Stomach (tissue), 9 donors: ENCODE data around the gene HLCS. TPM values are rescaled to one million over a fixed set of nuclear protein-coding genes. Genes with fewer than 3 reads are reported as not detected.

ENCODE experiments used
- DNase-seq, 2 donors: peaks; one replicate each; pipeline versions ENCODE4 v3.0.0 to v3.0.0-alpha.2; 2013 to 2019
- H3K27ac ChIP-seq, 5 donors: fragments of 200-600 bp in 4 of 5; sonication (generic) in 4 of 5; one replicate each; pipeline ENCODE4 v1.5.1; 2013 to 2019; ENCODE audit warnings: mild to moderate bottlenecking in 1 of 5, moderate library complexity in 1 of 5
- H3K27me3 ChIP-seq, 3 donors: fragments of 200-600 bp; sonication (generic); one replicate each; pipeline ENCODE4 v1.5.1; 2017 to 2019; ENCODE audit warnings: mixed run types in 1 of 3
- H3K36me3 ChIP-seq, 4 donors: fragments of 200-600 bp; sonication (generic); 1 replicate in 3 of 4; 2 replicates in 1 of 4; pipeline ENCODE4 v1.5.1; 2016 to 2019
- H3K4me1 ChIP-seq, 4 donors: fragments of 200-600 bp; sonication (generic); one replicate each; pipeline ENCODE4 v1.5.1; 2016 to 2019
- H3K4me3 ChIP-seq, 4 donors: fragments of 200-600 bp; sonication (generic) in 3 of 4; one replicate each; pipeline ENCODE4 v1.5.1; 2016 to 2019; ENCODE audit warnings: mild to moderate bottlenecking in 1 of 4
- H3K9me3 ChIP-seq, 4 donors: fragments of 200-600 bp; sonication (generic); one replicate each; pipeline ENCODE4 v1.5.1; 2016 to 2019
- EP300 ChIP-seq: sonication (generic); formaldehyde crosslinking; IDR thresholded peaks from one replicate; pipeline ENCODE4 v1.6.1; 2017; ENCODE audit warnings: antibody characterized with exemption
- POLR2A ChIP-seq, 4 donors: fragments of 450-650 bp; IDR thresholded peaks; one replicate each; pipeline ENCODE4 v1.6.1; 2016; ENCODE audit warnings: antibody characterized with exemption in 4 of 4, control low read depth in 2 of 4, mild to moderate bottlenecking in 1 of 4, moderate library complexity in 1 of 4
- POLR2AphosphoS5 ChIP-seq, 3 donors: sonication (generic); formaldehyde crosslinking; IDR thresholded peaks; one replicate each; pipeline ENCODE4 v1.6.1; 2016; ENCODE audit warnings: antibody characterized with exemption in 3 of 3
- WGBS, 5 donors: extraction: QIAGEN DNeasy Blood & Tissue Kit in 3 of 5; methylation state at CpG; one replicate each; pipeline versions ENCODE4 v1.1.5 to v1.1.7; 2013 to 2018; 5-methylcytosine and 5-hydroxymethylcytosine counted together
- intact Hi-C: fragments of 100-400 bp; cut with DNase I; formaldehyde crosslinking; loops from one replicate; pipeline ENCODE4 v1.15.1; 2023; ENCODE audit warnings: low total_unique reads
- polyA plus RNA-seq, 3 donors: library from polyadenylated mRNA; stranded (reverse); fragments of 200-250 nt; gene quantifications; one replicate each; pipeline ENCODE4 v1.2.3, GENCODE V29; 2013
- total RNA-seq, 5 donors: library from RNA; depleted of rRNA; stranded (reverse); fragments of >200 nt; gene quantifications; one replicate each; pipeline versions ENCODE4 v1.1.0 to v1.2.3, GENCODE V29; 2014 to 2016
- TF ChIP-seq, protein P1 (sequence below), 7 experiments: fragments of 450-650 bp in 4 of 7; fragments of 200-600 bp in 3 of 7; sonication (generic) in 3 of 7; IDR thresholded peaks; one replicate each; pipeline ENCODE4 v1.5.1; 2016 to 2019; ENCODE audit warnings: antibody characterized with exemption in 7 of 7, control low read depth in 2 of 7, mild to moderate bottlenecking in 1 of 7
- donor health status: healthy with polysubstance abuse.
- donor health status: Bipolar disorder and iron deficiency.
- donor health status: healthy.

HLCS gene
- total and polyA plus RNA-seq, 8 donors: 2.3 to 35.1 (median 13.9) TPM

- no peaks in the 10 kb centered on the region for H3K36me3 ChIP-seq
- intact Hi-C loops: no loop called here
- peaks cover 0 to 93% (median 0%) of the 10 kb centered on the region in 3 donors for H3K27me3 ChIP-seq
- H3K4me1 ChIP-seq: peaks cover 0 to 18% (median 13%) of the 10 kb centered on the region in 4 donors
- 65 to 80% (median 72%) methylated on average over 2 of the region's 2 CpGs for WGBS, 5 donors
- no peaks in the 10 kb centered on the region for H3K9me3 ChIP-seq
- DNase-seq: no peak
- TF ChIP-seq EP300 (no peak), POLR2A (IDR thresholded peaks at IDR 0.05) (no peak), POLR2AphosphoS5 (IDR thresholded peaks at IDR 0.05) (no peak)
- TF ChIP-seq, protein P1, sequence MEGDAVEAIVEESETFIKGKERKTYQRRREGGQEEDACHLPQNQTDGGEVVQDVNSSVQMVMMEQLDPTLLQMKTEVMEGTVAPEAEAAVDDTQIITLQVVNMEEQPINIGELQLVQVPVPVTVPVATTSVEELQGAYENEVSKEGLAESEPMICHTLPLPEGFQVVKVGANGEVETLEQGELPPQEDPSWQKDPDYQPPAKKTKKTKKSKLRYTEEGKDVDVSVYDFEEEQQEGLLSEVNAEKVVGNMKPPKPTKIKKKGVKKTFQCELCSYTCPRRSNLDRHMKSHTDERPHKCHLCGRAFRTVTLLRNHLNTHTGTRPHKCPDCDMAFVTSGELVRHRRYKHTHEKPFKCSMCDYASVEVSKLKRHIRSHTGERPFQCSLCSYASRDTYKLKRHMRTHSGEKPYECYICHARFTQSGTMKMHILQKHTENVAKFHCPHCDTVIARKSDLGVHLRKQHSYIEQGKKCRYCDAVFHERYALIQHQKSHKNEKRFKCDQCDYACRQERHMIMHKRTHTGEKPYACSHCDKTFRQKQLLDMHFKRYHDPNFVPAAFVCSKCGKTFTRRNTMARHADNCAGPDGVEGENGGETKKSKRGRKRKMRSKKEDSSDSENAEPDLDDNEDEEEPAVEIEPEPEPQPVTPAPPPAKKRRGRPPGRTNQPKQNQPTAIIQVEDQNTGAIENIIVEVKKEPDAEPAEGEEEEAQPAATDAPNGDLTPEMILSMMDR (IDR thresholded peaks at IDR 0.05): no peak
- no peak overlapping the region for H3K4me3 ChIP-seq
- H3K27ac ChIP-seq: peak overlapping the region in 1 of 5 donors; percentile 89
These were observed 250.1 kb downstream of the HLCS start for GRCh38 chr21:36716387-36716786.

- intact Hi-C loops: no loop called here
- Histone ChIP-seq H3K9me3 (no peaks in the 10 kb centered on the region), H3K27me3 (peaks cover 14 to 97% (median 22%) of the 10 kb centered on the region in 3 donors), H3K36me3 (no peaks in the 10 kb centered on the region), H3K4me1 (peaks cover 4 to 39% (median 20%) of the 10 kb centered on the region in 4 donors), H3K4me3 (no peak overlapping the region), H3K27ac (peak overlapping the region in 2 of 5 donors; percentile 48 to 89)
- no peak for DNase-seq
- WGBS, 5 donors: 56 to 67% (median 60%) methylated on average over 3 of the region's 3 CpGs
- TF ChIP-seq POLR2A (IDR thresholded peaks at IDR 0.05): no peak
These were observed 252.7 kb downstream of the HLCS start for GRCh38 chr21:36713746-36714145.

GRCh38 chr21:36710729-36711048 is 255.8 kb downstream of the HLCS start:
- no peaks in the 10 kb centered on the region for H3K9me3 ChIP-seq
- intact Hi-C loops: no loop called here
- no peak for TF ChIP-seq EP300
- no peak for TF ChIP-seq POLR2A (IDR thresholded peaks at IDR 0.05)
- TF ChIP-seq POLR2AphosphoS5 (IDR thresholded peaks at IDR 0.05): no peak
- TF ChIP-seq, protein P1 (IDR thresholded peaks at IDR 0.05): no peak
- H3K27me3 ChIP-seq: peaks cover 27 to 98% (median 53%) of the 10 kb centered on the region in 3 donors
- H3K4me3 ChIP-seq: peak overlapping the region in 2 of 4 donors; percentile 11 to 69
- peak in 1 of 2 donors; percentile 24 for DNase-seq
- no peaks in the 10 kb centered on the region for H3K36me3 ChIP-seq
- H3K4me1 ChIP-seq: peaks cover 32 to 69% (median 47%) of the 10 kb centered on the region in 4 donors
- WGBS, 5 donors: 40 to 63% (median 49%) methylated on average over 13 of the region's 13 CpGs
- peak overlapping the region in 3 of 5 donors; percentile 29 to 89 (median 88) for H3K27ac ChIP-seq

DNA sequence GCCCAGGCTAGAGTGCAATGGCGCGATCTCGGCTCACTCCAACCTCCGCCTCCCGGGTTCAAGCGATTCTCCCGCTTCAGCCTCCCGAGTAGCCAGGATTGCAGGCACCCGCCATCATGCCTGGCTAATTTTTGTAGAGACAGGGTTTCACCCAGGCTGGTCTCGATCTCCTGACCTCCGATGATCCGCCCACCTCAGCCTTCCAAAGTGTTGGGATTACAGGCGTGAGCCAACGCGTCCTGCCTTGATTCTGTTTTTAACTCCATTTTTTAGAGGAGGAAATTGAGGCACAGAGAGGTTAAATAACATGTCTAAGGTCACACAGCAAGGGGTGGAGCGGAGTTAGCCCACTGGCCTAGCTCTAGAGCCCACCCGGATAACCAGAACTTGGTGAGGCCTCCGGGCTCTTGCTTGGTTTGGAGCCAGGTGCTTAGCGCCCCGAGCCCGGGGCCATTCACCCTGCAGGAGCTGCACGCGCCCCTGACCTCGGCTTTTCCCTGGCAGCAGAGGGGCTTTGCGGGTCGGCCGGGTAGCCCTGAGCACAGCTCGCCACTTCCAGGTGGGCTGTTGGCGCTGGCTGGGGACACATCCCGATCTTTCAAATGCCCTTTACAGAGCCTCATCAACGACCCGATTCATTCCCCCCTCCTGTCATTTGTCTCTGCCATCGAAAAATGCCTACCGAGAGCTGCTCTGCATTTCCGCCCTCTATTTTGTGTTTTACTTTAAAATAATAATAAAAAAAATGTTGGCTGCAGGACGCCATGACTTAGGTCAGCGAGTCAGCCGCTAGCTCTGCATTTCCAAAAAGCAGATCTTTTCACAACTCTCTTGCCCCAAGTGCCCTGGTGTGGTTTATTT is 256.4 kb downstream of the HLCS start:
- 32 to 58% (median 50%) methylated on average over 37 to 38 of the region's 38 CpGs for whole genome bisulfite sequencing, 5 donors
- intact Hi-C loops: no loop called here

More for the DNA sequence above, 256.4 kb downstream of the HLCS start:
- peak in 1 of 2 donors; percentile 20 for DNase-seq
- Histone ChIP-seq H3K27ac (peak overlapping the region in 3 of 5 donors; percentile 29 to 89 (median 88)), H3K27me3 (peaks cover 30 to 98% (median 59%) of the 10 kb centered on the region in 3 donors), H3K36me3 (no peaks in the 10 kb centered on the region), H3K4me3 (peak overlapping the region in 2 of 4 donors; percentile 11 to 69), H3K4me1 (peaks cover 38 to 75% (median 53%) of the 10 kb centered on the region in 4 donors), H3K9me3 (no peaks in the 10 kb centered on the region)
- TF ChIP-seq POLR2AphosphoS5 (IDR thresholded peaks at IDR 0.05) (no peak), POLR2A (IDR thresholded peaks at IDR 0.05) (no peak), EP300 (no peak)
- TF ChIP-seq, protein P1 (IDR thresholded peaks at IDR 0.05): no peak
